ENCODE data around the gene GJA8. TPM values are rescaled to one million over a fixed set of nuclear protein-coding genes. Genes with fewer than 3 reads are reported as not detected.
"Not testable (repeated sequence)": the region's sequence is repeated elsewhere in the genome, so short reads cannot be mapped to it uniquely, and the experiment has no call there.

The GJA8 gene
- total RNA-seq, 2 donors from 2014 or later: not detected

DNA sequence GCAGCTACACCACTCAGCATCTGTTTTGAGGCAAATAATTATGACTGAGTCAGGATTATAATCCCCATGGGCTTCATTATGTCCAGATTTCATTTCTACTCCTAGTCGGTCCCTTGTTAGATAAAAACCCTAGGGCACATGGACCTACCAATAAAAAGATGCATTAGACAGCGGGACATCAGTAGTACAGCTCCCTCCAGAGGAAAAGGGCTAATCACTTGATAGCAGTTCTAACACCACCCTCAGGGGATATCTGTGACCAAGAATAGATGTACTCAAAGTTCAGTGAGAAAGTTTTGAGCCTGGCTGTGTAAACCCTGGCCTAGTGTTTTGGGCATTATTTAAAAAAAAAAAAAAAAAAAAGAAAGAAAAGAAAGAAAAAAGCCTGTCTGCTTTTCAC is 10.0 kb downstream of the GJA8 start:
- Histone ChIP-seq H3K9me3 (no peaks in the 10 kb centered on the region), H3K4me3 (no peak overlapping the region), H3K4me1 (no peaks in the 10 kb centered on the region), H3K36me3 (no peaks in the 10 kb centered on the region), H3K27ac (no peak overlapping the region), H3K27me3 (no peaks in the 10 kb centered on the region), H3K9ac (ENCODE audit: low read depth in 2 of 2, low read length in 2 of 2) (no peak overlapping the region)
- TF ChIP-seq, protein P1, sequence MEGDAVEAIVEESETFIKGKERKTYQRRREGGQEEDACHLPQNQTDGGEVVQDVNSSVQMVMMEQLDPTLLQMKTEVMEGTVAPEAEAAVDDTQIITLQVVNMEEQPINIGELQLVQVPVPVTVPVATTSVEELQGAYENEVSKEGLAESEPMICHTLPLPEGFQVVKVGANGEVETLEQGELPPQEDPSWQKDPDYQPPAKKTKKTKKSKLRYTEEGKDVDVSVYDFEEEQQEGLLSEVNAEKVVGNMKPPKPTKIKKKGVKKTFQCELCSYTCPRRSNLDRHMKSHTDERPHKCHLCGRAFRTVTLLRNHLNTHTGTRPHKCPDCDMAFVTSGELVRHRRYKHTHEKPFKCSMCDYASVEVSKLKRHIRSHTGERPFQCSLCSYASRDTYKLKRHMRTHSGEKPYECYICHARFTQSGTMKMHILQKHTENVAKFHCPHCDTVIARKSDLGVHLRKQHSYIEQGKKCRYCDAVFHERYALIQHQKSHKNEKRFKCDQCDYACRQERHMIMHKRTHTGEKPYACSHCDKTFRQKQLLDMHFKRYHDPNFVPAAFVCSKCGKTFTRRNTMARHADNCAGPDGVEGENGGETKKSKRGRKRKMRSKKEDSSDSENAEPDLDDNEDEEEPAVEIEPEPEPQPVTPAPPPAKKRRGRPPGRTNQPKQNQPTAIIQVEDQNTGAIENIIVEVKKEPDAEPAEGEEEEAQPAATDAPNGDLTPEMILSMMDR (IDR thresholded peaks at IDR 0.05): no peak
- DNase-seq: no peak
- intact Hi-C loops (cut with DNase I): no loop called here

DNA sequence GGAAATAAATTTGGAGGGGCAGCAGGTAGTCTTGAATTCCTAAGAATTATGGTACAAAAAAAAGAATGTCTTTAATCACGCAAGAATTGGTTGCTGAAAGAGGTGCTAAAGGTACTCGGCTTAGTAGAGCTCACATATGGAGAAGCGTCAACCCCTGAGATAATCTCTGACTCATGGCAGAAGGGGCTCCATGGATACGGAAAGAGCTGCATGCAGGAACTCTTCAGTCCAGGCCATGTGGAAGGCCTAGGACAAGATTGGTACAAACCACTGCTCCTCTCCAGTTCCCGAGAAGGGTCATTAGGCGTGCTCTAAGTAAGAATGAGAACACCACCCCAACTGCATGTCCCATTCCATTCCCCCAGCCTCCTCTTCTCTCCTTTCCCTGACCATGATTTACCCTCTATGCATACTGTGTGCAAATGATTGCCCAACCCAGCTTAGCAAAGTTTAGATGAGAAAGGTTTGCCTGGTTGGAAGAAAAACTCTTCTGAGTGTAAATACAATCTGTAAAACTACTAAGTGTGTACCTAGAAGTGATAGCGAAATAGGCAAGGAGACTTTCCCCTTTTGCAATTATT is 10.9 kb downstream of the GJA8 start:
- H3K4me1 ChIP-seq: no peaks in the 10 kb centered on the region
- H3K27ac ChIP-seq: no peak overlapping the region
- TF ChIP-seq, protein P1 (IDR thresholded peaks at IDR 0.05): no peak
- H3K9ac ChIP-seq (ENCODE audit: low read depth in 2 of 2, low read length in 2 of 2): no peak overlapping the region
- intact Hi-C loops (cut with DNase I): no loop called here
- H3K36me3 ChIP-seq: no peaks in the 10 kb centered on the region
- no peak for DNase-seq
- no peaks in the 10 kb centered on the region for H3K27me3 ChIP-seq
- H3K4me3 ChIP-seq: no peak overlapping the region
- H3K9me3 ChIP-seq: no peaks in the 10 kb centered on the region

GRCh38 chr1:147919896-147920295 is 17.3 kb downstream of the GJA8 start:
- no peaks in the 10 kb centered on the region for H3K9me3 ChIP-seq
- H3K27me3 ChIP-seq: no peaks in the 10 kb centered on the region
- TF ChIP-seq, protein P1 (IDR thresholded peaks at IDR 0.05): no peak
- H3K4me1 ChIP-seq: no peaks in the 10 kb centered on the region
- intact Hi-C loops (cut with DNase I): no loop called here
- H3K27ac ChIP-seq: no peak overlapping the region
- no peak overlapping the region for H3K4me3 ChIP-seq
- H3K36me3 ChIP-seq: no peaks in the 10 kb centered on the region
- H3K9ac ChIP-seq (ENCODE audit: low read depth in 2 of 2, low read length in 2 of 2): no peak overlapping the region
- DNase-seq: no peak

GRCh38 chr1:147924813-147925212 is 22.2 kb downstream of the GJA8 start:
- no peak overlapping the region for H3K4me3 ChIP-seq

GRCh38 chr1:147927215-147927614 is 24.6 kb downstream of the GJA8 start:
- intact Hi-C loops (cut with DNase I); H3K27me3 ChIP-seq; H3K9me3 ChIP-seq; H3K9ac ChIP-seq (ENCODE audit: low read depth in 2 of 2, low read length in 2 of 2); DNase-seq; H3K4me1 ChIP-seq; H3K4me3 ChIP-seq; H3K27ac ChIP-seq; H3K36me3 ChIP-seq: not testable (repeated sequence)

More at GRCh38 chr1:147924813-147925212, 22.2 kb downstream of the GJA8 start:
- H3K27me3 ChIP-seq: no peaks in the 10 kb centered on the region
- H3K36me3 ChIP-seq: no peaks in the 10 kb centered on the region
- H3K27ac ChIP-seq: no peak overlapping the region
- no peaks in the 10 kb centered on the region for H3K9me3 ChIP-seq
- TF ChIP-seq, protein P1 (IDR thresholded peaks at IDR 0.05): no peak
- H3K4me1 ChIP-seq: no peaks in the 10 kb centered on the region
- DNase-seq: no peak
- intact Hi-C loops (cut with DNase I): no loop called here
- H3K9ac ChIP-seq (ENCODE audit: low read depth in 2 of 2, low read length in 2 of 2): no peak overlapping the region

GRCh38 chr1:147927689-147928088 is 25.1 kb downstream of the GJA8 start:
- H3K27me3 ChIP-seq; H3K36me3 ChIP-seq; intact Hi-C loops (cut with DNase I); DNase-seq; H3K4me3 ChIP-seq; H3K9me3 ChIP-seq; H3K9ac ChIP-seq (ENCODE audit: low read depth in 2 of 2, low read length in 2 of 2); H3K27ac ChIP-seq; H3K4me1 ChIP-seq: not testable (repeated sequence)

- DNase-seq: peak; percentile 95
- H3K9ac ChIP-seq (ENCODE audit: low read depth in 2 of 2, low read length in 2 of 2): peak within 1 kb of the TSS; percentile 58 to 81
- H3K4me3 ChIP-seq: peak within 1 kb of the TSS; percentile 71
- H3K9me3 ChIP-seq; H3K4me1 ChIP-seq; H3K27me3 ChIP-seq; intact Hi-C loops (cut with DNase I); H3K36me3 ChIP-seq: not testable (repeated sequence)
- H3K27ac ChIP-seq: peak within 1 kb of the TSS; percentile 83
Measured at GRCh38 chr1:147928236-147929132, 25.9 kb downstream of the GJA8 start, which contains the start of gene GPR89B. Gene GPR89B, plus strand, starts transcription at chr1:147928420. Its CDS starts 117 bp downstream, at chr1:147928537.

- DNase-seq; H3K9ac ChIP-seq (ENCODE audit: low read depth in 2 of 2, low read length in 2 of 2); H3K9me3 ChIP-seq; H3K4me1 ChIP-seq; intact Hi-C loops (cut with DNase I); H3K4me3 ChIP-seq; H3K27me3 ChIP-seq; H3K36me3 ChIP-seq; H3K27ac ChIP-seq: not testable (repeated sequence)
Measured at GRCh38 chr1:147931137-147931536, 28.5 kb downstream of the GJA8 start.

GRCh38 chr1:147935296-147935695 is 32.7 kb downstream of the GJA8 start:
- intact Hi-C loops (cut with DNase I); H3K27ac ChIP-seq; H3K4me1 ChIP-seq; DNase-seq; H3K4me3 ChIP-seq; H3K9me3 ChIP-seq; H3K36me3 ChIP-seq; H3K27me3 ChIP-seq; H3K9ac ChIP-seq (ENCODE audit: low read depth in 2 of 2, low read length in 2 of 2): not testable (repeated sequence)
